ENCODE measurements around the gene DGKG.

DNA sequence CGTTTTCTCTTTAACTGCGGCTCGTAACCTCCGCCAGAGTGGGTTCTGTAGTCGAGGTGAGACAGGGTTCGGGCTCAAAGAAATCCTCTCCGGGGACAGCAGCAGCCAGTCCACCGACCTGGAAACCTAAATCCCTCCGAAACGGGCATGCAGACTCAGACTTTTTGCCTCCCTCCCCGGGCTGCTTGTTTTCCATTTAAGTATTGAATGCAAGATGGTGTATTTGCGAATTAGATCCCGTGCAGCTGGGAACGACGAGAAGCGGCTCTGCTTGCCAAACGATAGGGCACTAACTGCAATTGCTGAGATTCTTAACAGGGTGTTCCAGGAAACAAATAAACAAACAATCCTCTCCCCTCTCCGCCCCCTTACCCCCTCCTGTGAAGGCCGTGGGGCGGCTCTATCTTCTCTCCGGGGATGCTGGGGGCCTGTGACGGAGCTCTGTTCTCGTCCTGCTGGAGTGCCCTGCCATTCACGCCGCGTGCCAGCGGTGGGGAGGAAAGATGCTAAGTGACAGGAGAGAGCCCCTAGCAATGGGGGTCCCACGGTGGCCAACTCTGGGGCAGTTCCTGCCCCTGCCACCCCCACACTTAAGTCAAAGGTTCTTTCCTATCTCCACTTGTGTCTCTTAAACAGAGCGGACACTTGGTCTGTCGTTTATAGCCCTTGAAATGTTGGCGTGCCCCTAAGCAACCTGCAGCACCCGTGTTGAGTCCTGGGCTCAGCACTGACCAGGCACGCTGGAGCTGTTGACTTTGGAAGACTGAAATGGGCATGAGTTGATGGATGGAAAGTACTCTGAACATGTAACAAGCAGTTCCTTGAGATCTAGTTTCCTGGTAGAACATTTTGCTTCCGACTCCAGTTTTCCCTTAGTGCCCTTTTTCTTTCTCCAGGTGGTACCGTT lies 251.9 kb downstream of the DGKG start:
- peak; percentile 78 for TF ChIP-seq EZH2phosphoT487 (IDR thresholded peaks at IDR 0.05)
- TF ChIP-seq, protein P1, sequence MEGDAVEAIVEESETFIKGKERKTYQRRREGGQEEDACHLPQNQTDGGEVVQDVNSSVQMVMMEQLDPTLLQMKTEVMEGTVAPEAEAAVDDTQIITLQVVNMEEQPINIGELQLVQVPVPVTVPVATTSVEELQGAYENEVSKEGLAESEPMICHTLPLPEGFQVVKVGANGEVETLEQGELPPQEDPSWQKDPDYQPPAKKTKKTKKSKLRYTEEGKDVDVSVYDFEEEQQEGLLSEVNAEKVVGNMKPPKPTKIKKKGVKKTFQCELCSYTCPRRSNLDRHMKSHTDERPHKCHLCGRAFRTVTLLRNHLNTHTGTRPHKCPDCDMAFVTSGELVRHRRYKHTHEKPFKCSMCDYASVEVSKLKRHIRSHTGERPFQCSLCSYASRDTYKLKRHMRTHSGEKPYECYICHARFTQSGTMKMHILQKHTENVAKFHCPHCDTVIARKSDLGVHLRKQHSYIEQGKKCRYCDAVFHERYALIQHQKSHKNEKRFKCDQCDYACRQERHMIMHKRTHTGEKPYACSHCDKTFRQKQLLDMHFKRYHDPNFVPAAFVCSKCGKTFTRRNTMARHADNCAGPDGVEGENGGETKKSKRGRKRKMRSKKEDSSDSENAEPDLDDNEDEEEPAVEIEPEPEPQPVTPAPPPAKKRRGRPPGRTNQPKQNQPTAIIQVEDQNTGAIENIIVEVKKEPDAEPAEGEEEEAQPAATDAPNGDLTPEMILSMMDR (IDR thresholded peaks at IDR 0.05): no peak
- peak; percentile 82 for TF ChIP-seq EZH2 (IDR thresholded peaks at IDR 0.05)
